Erythroblast (primary cell): ENCODE results near the gene RAB8A.

Experiments used
- GATA1 ChIP-seq: IDR thresholded peaks from 2 replicates; pipeline ENCODE4 v1.6.1; 2011; ENCODE audit warnings: low read depth, mild to moderate bottlenecking, control low read depth, low read length, moderate library complexity
- POLR2A ChIP-seq: IDR thresholded peaks from 2 replicates; pipeline ENCODE4 v1.6.1; 2011; ENCODE audit warnings: mild to moderate bottlenecking, low read length

DNA sequence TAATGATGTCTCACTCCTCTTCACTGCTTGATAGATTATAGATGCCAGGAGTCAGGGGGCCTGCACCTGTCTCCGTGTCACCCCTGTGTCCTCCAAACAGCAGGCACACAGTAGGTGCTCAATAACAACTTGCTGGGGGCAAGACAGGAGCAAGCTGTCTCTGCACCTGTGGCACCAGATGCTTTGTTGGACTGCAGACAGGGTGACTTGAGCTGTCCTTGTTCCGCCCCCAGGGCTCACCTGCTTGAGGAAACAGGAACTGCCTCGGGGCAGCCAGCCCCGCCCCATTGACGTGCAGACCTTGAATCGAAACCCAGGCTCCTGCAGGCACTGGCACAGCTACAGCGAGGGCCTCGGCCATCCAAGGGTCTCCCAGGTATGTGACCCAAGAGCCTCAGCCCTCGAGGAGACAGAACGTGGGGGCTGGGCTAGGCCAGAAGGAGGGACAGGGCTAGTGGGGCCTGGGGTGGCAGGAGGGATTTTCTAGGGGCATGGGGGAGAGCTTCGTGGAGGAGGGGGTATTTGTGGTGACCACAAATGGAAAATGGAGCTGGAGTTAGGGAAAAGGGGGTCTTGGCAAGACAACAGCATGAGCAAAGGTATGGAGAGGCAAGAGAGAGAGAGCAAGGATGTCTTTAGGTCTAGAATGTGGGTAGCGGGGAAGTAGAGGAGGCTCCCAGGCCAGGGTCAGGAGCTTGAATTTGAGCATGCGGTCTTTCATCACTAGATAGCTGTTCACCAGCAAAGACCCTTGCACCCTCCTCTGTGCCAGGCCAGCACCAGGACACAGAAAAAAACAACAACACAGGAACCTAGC is 31.9 kb downstream of the RAB8A start, which contains the start of gene HSH2D:
- TF ChIP-seq POLR2A (no peak), GATA1 (no peak)
